Measurements from ENCODE around the gene ANKRD10. TPM values are rescaled to one million over a fixed set of nuclear protein-coding genes. Genes with fewer than 3 reads are reported as not detected.

ANKRD10 gene
- total and polyA plus RNA-seq, 2 experiments from 2014 or later: 127 to 191 TPM

GRCh38 chr13:110830331-110830730 lies 84.5 kb downstream of the ANKRD10 start:
- H3K4me3 ChIP-seq: no peak overlapping the region
- no peaks in the 10 kb centered on the region for H3K9me3 ChIP-seq (ENCODE audit: low read depth)
- H3K27me3 ChIP-seq: no peaks in the 10 kb centered on the region
- no peak for DNase-seq (ENCODE audit: low read depth in 1 of 2, low spot score in 1 of 2)
- no peak overlapping the region for H3K27ac ChIP-seq
- no peak for TF ChIP-seq CTCF (IDR thresholded peaks at IDR 0.05; ENCODE audit: low read depth, low read length)
- no peaks in the 10 kb centered on the region for H3K36me3 ChIP-seq
- H3K4me1 ChIP-seq (ENCODE audit: low read depth): no peaks in the 10 kb centered on the region

- no peak for TF ChIP-seq CTCF (IDR thresholded peaks at IDR 0.05; ENCODE audit: low read depth, low read length)
- H3K4me3 ChIP-seq: no peak overlapping the region
- no peaks in the 10 kb centered on the region for H3K36me3 ChIP-seq
- no peaks in the 10 kb centered on the region for H3K27me3 ChIP-seq
- H3K9me3 ChIP-seq (ENCODE audit: low read depth): no peaks in the 10 kb centered on the region
- H3K27ac ChIP-seq: no peak overlapping the region
- no peaks in the 10 kb centered on the region for H3K4me1 ChIP-seq (ENCODE audit: low read depth)
- DNase-seq (ENCODE audit: low read depth in 1 of 2, low spot score in 1 of 2): no peak
Measured at GRCh38 chr13:110829486-110829885, 85.4 kb downstream of the ANKRD10 start.

GRCh38 chr13:110828705-110829104 lies 86.2 kb downstream of the ANKRD10 start:
- Histone ChIP-seq H3K27ac (no peak overlapping the region), H3K36me3 (no peaks in the 10 kb centered on the region), H3K9me3 (ENCODE audit: low read depth) (no peaks in the 10 kb centered on the region), H3K27me3 (no peaks in the 10 kb centered on the region), H3K4me3 (no peak overlapping the region), H3K4me1 (ENCODE audit: low read depth) (no peaks in the 10 kb centered on the region)
- TF ChIP-seq CTCF (IDR thresholded peaks at IDR 0.05; ENCODE audit: low read depth, low read length): no peak
- DNase-seq (ENCODE audit: low read depth in 1 of 2, low spot score in 1 of 2): no peak

Other genes starting within 250 kb of the ANKRD10 start
- 58.2 and 93.5 TPM in 2 replicates for gene CARS2, start 209.0 kb downstream of the ANKRD10 start, total RNA-seq
- 61.7 and 94.6 TPM in 2 replicates for gene CARS2, start 209.0 kb downstream of the ANKRD10 start, polyA plus RNA-seq
- 24.2 and 28.6 TPM in 2 replicates for gene ING1, start 201.4 kb downstream of the ANKRD10 start, total RNA-seq
- 16.5 and 22.2 TPM in 2 replicates for gene ING1, start 201.4 kb downstream of the ANKRD10 start, polyA plus RNA-seq
- gene ARHGEF7, start 200.2 kb upstream of the ANKRD10 start, total RNA-seq: 25.1 and 32.3 TPM in 2 replicates
- 20.4 and 26.5 TPM in 2 replicates for gene ARHGEF7, start 200.2 kb upstream of the ANKRD10 start, polyA plus RNA-seq

Data from cardiac muscle cell (in vitro differentiated cells and primary cell).